SW480 (cell line): Measurements from ENCODE around the gene PSTPIP1.

Experiments used
- DNase-seq: peaks from one replicate; pipeline ENCODE4 v3.0.0-alpha.2; 2016; ENCODE audit warnings: low spot score

The PSTPIP1 gene

GRCh38 chr15:77070495-77071304, 75.8 kb downstream of the PSTPIP1 start, which contains the start of gene TSPAN3:
TSPAN3 (minus strand) TSS chr15:77071109; CDS start chr15:77070954, 155 bp downstream.
- peak; percentile 88 for DNase-seq

GRCh38 chr15:77071305-77072223, 76.6 kb downstream of the PSTPIP1 start:
- DNase-seq = no peak

- no peak for DNase-seq
These were observed 79.4 kb downstream of the PSTPIP1 start for GRCh38 chr15:77074350-77074749.

- peak; percentile 57 for DNase-seq
These were observed 80.6 kb downstream of the PSTPIP1 start for GRCh38 chr15:77075528-77075927.

- DNase-seq = no peak
These were observed 81.5 kb downstream of the PSTPIP1 start for GRCh38 chr15:77076323-77076915.

- DNase-seq = no peak
These were observed 87.0 kb downstream of the PSTPIP1 start for GRCh38 chr15:77081971-77082370.

- DNase-seq = peak; percentile 90
These were observed 88.6 kb downstream of the PSTPIP1 start for GRCh38 chr15:77083381-77084160.

- no peak for DNase-seq
These were observed 89.5 kb downstream of the PSTPIP1 start for GRCh38 chr15:77084436-77084835.

- peak; percentile 31 for DNase-seq
These were observed 90.4 kb downstream of the PSTPIP1 start for GRCh38 chr15:77085297-77085696.
